CD4-positive, alpha-beta T cell (primary cell): ENCODE data around the gene ISYNA1. TPM values are rescaled to one million over a fixed set of nuclear protein-coding genes. Genes with fewer than 3 reads are reported as not detected.
A peak's percentile ranks its signal among the peaks of the same experiment; 100 is the strongest.

Experiments
- ATAC-seq: fragments of 200-7000 bp; cut with Tn5 transposase; one replicate; pipeline ENCODE4 v1.10.0; 2022; ENCODE audit warnings: mild to moderate bottlenecking; ENCODE audit not compliant: poor library complexity
- CTCF ChIA-PET: fragments of 350-600 bp; sonication (Branson Sonifier 250); formaldehyde crosslinking; loops from one replicate; lab custom pipeline; 2021; ENCODE audit warnings: antibody characterized with exemption, inconsistent platforms; lab: Charles Lee
- POLR2A ChIA-PET: fragments of 350-600 bp; sonication (Branson Sonifier 250); formaldehyde crosslinking; loops from one replicate; lab custom pipeline; 2021; ENCODE audit warnings: antibody characterized with exemption, inconsistent platforms; lab: Charles Lee
- DNase-seq, 14 experiments: peaks; one replicate each; pipeline ENCODE4 v3.0.0-alpha.2; 2013 to 2020; ENCODE audit warnings: mixed read lengths in 2 of 14
- H3K27ac ChIP-seq, 2 donors: one replicate each; pipeline versions ENCODE4 v1.5.1 to v1.7.0; 2013; ENCODE audit warnings: low read length in 2 of 2, low read depth in 1 of 2, mild to moderate bottlenecking in 1 of 2
- H3K27me3 ChIP-seq, 2 experiments: 1 replicate in 1 of 2; 2 replicates in 1 of 2; pipeline versions ENCODE4 v1.6.1 to v1.7.0; 2013; ENCODE audit warnings: low read length in 2 of 2, control low read depth in 1 of 2, mild to moderate bottlenecking in 1 of 2, moderate library complexity in 1 of 2; ENCODE audit not compliant: insufficient read depth in 2 of 2, control insufficient read depth in 1 of 2
- H3K36me3 ChIP-seq: one replicate; pipeline ENCODE4 v1.6.1; 2013; ENCODE audit warnings: low read length, control low read depth; ENCODE audit not compliant: insufficient read depth
- H3K4me1 ChIP-seq: one replicate; pipeline ENCODE4 v1.6.1; 2013; ENCODE audit warnings: low read length, control low read depth; ENCODE audit not compliant: insufficient read depth
- H3K4me3 ChIP-seq: one replicate; pipeline ENCODE4 v1.5.1; 2013; ENCODE audit warnings: mild to moderate bottlenecking, low read length, moderate library complexity
- H3K9me3 ChIP-seq, 2 experiments: 1 replicate in 1 of 2; 2 replicates in 1 of 2; pipeline versions ENCODE4 v1.6.1 to v1.7.0; 2013; ENCODE audit warnings: low read length in 2 of 2, mild to moderate bottlenecking in 2 of 2, control low read depth in 1 of 2, moderate library complexity in 1 of 2; ENCODE audit not compliant: control insufficient read depth in 1 of 2, insufficient read depth in 1 of 2
- H3K27ac Mint-ChIP-seq: one replicate; pipeline ENCODE4 v1.8.0; 2020; ENCODE audit warnings: mixed read lengths
- H3K27me3 Mint-ChIP-seq: one replicate; pipeline ENCODE4 v1.8.0; 2021; ENCODE audit warnings: mixed read lengths
- H3K36me3 Mint-ChIP-seq: one replicate; pipeline ENCODE4 v1.8.0; 2021; ENCODE audit warnings: low read depth, mixed read lengths
- H3K4me1 Mint-ChIP-seq: one replicate; pipeline ENCODE4 v1.8.0; 2021; ENCODE audit warnings: low read depth, mixed read lengths
- H3K4me3 Mint-ChIP-seq: one replicate; pipeline ENCODE4 v1.8.0; 2020; ENCODE audit warnings: mild to moderate bottlenecking, mixed read lengths
- H3K9me3 Mint-ChIP-seq: one replicate; pipeline ENCODE4 v1.8.0; 2020; ENCODE audit warnings: mixed read lengths
- intact Hi-C, 2 experiments: fragments of 100-400 bp; cut with DNase I in 1 of 2; cut with micrococcal nuclease in 1 of 2; formaldehyde crosslinking; loops; one replicate each; pipeline versions ENCODE4 v1.15.1 to v1.9.0; 2023 to 2025; cut with DNase I, micrococcal nuclease
- total RNA-seq, 174 experiments: library from RNA in 2 of 174; stranded (reverse) in 2 of 174; gene quantifications; one replicate each; pipeline ENCODE4 v1.2.3 and lab custom pipeline; 2021 to 2026
- TF ChIP-seq, protein P1 (sequence below): fragments of 200-600 bp; IDR thresholded peaks from one replicate; pipeline ENCODE4 v1.8.0; 2022; ENCODE audit warnings: antibody characterized with exemption, mild to moderate bottlenecking

Gene ISYNA1
- total RNA-seq, 2 experiments from 2014 or later: 34.1 to 41.3 TPM

DNA sequence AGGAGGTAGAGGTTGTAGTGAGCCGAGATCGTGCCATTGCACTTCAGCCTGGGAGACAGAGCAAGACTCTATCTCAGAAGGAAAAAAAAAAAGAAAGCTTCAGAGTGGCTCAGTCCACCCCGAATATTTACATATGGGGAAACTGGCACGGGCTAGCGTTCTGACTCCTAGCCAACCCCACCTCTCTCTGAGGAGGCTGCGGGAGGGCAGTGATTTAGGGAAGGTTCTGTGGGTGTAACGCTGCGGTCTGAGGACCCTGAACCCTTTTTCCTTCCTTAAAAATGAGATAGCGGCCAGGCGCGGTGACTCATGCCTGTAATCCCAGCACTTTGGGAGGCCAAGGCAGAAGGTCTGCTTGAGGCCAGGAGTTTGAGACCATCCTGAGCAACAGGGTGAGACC is 45.5 kb downstream of the ISYNA1 start:
- Mint-ChIP-seq H3K27ac (no peak overlapping the region), H3K4me3 (no peak overlapping the region), H3K9me3 (no peaks in the 10 kb centered on the region), H3K27me3 (peaks cover 50% of the 10 kb centered on the region), H3K36me3 (no peaks in the 10 kb centered on the region), H3K4me1 (peaks cover 10% of the 10 kb centered on the region)
- Histone ChIP-seq H3K4me1 (peaks cover 19% of the 10 kb centered on the region), H3K27ac (no peak overlapping the region), H3K4me3 (peak overlapping the region; percentile 3), H3K27me3 (peaks cover 17 to 31% of the 10 kb centered on the region in 2 experiments), H3K36me3 (no peaks in the 10 kb centered on the region), H3K9me3 (peaks cover 0 to 7% of the 10 kb centered on the region in 2 experiments)
- DNase-seq (peak in 2 of 14 experiments; percentile 63 to 71), ATAC-seq (no peak)
- CTCF ChIA-PET: no interaction called here
- POLR2A ChIA-PET: interaction anchor here (0.9 kb wide), 1 partner anchor 25 kb away, joined by 4 read pairs; no protein-coding TSS in a partner anchor
- TF ChIP-seq, protein P1, sequence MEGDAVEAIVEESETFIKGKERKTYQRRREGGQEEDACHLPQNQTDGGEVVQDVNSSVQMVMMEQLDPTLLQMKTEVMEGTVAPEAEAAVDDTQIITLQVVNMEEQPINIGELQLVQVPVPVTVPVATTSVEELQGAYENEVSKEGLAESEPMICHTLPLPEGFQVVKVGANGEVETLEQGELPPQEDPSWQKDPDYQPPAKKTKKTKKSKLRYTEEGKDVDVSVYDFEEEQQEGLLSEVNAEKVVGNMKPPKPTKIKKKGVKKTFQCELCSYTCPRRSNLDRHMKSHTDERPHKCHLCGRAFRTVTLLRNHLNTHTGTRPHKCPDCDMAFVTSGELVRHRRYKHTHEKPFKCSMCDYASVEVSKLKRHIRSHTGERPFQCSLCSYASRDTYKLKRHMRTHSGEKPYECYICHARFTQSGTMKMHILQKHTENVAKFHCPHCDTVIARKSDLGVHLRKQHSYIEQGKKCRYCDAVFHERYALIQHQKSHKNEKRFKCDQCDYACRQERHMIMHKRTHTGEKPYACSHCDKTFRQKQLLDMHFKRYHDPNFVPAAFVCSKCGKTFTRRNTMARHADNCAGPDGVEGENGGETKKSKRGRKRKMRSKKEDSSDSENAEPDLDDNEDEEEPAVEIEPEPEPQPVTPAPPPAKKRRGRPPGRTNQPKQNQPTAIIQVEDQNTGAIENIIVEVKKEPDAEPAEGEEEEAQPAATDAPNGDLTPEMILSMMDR: no peak
- intact Hi-C loops: no loop called here

GRCh38 chr19:18391509-18392075 is 46.3 kb downstream of the ISYNA1 start:
- intact Hi-C loops: no loop called here

GRCh38 chr19:18390065-18390907 is 47.6 kb downstream of the ISYNA1 start:
- Mint-ChIP-seq H3K27me3 (peaks cover 62% of the 10 kb centered on the region), H3K4me1 (peaks cover 12% of the 10 kb centered on the region), H3K9me3 (no peaks in the 10 kb centered on the region), H3K4me3 (peak overlapping the region; percentile 34), H3K36me3 (no peaks in the 10 kb centered on the region), H3K27ac (no peak overlapping the region)
- Histone ChIP-seq H3K27ac (no peak overlapping the region), H3K36me3 (no peaks in the 10 kb centered on the region), H3K4me1 (peaks cover 14% of the 10 kb centered on the region), H3K9me3 (no peaks in the 10 kb centered on the region), H3K27me3 (peaks cover 33 to 38% of the 10 kb centered on the region in 2 experiments), H3K4me3 (no peak overlapping the region)
- TF ChIP-seq, protein P1: no peak
- intact Hi-C loops: no loop called here
- DNase-seq (no peak), ATAC-seq (no peak)
- POLR2A ChIA-PET: interaction anchor here (2.4 kb wide), 1 partner anchor 109 kb away, joined by 12 read pairs; the partner anchor contains the start of gene JUND
- CTCF ChIA-PET: interaction anchor here (4.0 kb wide), 1 partner anchor 22 kb away, joined by 53 read pairs; no protein-coding TSS in a partner anchor

More at GRCh38 chr19:18391509-18392075, 46.3 kb downstream of the ISYNA1 start:
- Mint-ChIP-seq H3K27me3 (peaks cover 51% of the 10 kb centered on the region), H3K9me3 (no peaks in the 10 kb centered on the region), H3K4me1 (peaks cover 12% of the 10 kb centered on the region), H3K36me3 (no peaks in the 10 kb centered on the region), H3K4me3 (no peak overlapping the region), H3K27ac (no peak overlapping the region)
- ATAC-seq (no peak), DNase-seq (no peak)
- H3K4me1 ChIP-seq: peaks cover 14% of the 10 kb centered on the region
- peaks cover 20 to 36% of the 10 kb centered on the region in 2 experiments for H3K27me3 ChIP-seq
- H3K27ac ChIP-seq: no peak overlapping the region
- H3K36me3 ChIP-seq: no peaks in the 10 kb centered on the region
- TF ChIP-seq, protein P1: no peak
- POLR2A ChIA-PET: no interaction called here
- CTCF ChIA-PET: no interaction called here
- H3K9me3 ChIP-seq: peaks cover 0 to 7% of the 10 kb centered on the region in 2 experiments
- H3K4me3 ChIP-seq: no peak overlapping the region
